RWPE1 (cell line): ENCODE results near the gene PLA2G4B.

Experiments used
- CTCF ChIA-PET: fragments of 350-600 bp; sonication (Branson Sonifier 250); formaldehyde crosslinking; extraction: SDS; loops from one replicate; lab custom pipeline; 2021; lab: Yijun Ruan, JAX
- POLR2A ChIA-PET: fragments of 400-600 bp; formaldehyde crosslinking; extraction: SDS; loops from one replicate; lab custom pipeline; 2020; ENCODE audit warnings: antibody characterized with exemption; ENCODE audit not compliant: low non-redundant PET; lab: Yijun Ruan, JAX
- DNase-seq: peaks from one replicate; pipeline ENCODE4 v3.0.0; 2012; ENCODE audit warnings: low spot score
- H3K27ac ChIP-seq: fragments of 450-650 bp; 2 replicates; pipeline ENCODE4 v1.5.1; 2017
- TF ChIP-seq, protein P1 (sequence below): fragments of 450-650 bp; conservative IDR thresholded peaks from 2 replicates; pipeline ENCODE4 v1.5.1; 2017; ENCODE audit warnings: low read depth, mild to moderate bottlenecking

Gene PLA2G4B

GRCh38 chr15:41892621-41893421 lies 54.2 kb downstream of the PLA2G4B start:
- TF ChIP-seq, protein P1, sequence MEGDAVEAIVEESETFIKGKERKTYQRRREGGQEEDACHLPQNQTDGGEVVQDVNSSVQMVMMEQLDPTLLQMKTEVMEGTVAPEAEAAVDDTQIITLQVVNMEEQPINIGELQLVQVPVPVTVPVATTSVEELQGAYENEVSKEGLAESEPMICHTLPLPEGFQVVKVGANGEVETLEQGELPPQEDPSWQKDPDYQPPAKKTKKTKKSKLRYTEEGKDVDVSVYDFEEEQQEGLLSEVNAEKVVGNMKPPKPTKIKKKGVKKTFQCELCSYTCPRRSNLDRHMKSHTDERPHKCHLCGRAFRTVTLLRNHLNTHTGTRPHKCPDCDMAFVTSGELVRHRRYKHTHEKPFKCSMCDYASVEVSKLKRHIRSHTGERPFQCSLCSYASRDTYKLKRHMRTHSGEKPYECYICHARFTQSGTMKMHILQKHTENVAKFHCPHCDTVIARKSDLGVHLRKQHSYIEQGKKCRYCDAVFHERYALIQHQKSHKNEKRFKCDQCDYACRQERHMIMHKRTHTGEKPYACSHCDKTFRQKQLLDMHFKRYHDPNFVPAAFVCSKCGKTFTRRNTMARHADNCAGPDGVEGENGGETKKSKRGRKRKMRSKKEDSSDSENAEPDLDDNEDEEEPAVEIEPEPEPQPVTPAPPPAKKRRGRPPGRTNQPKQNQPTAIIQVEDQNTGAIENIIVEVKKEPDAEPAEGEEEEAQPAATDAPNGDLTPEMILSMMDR, result no peak
- DNase-seq, result no peak
- H3K27ac ChIP-seq, result peak overlapping the region; percentile 97
- ChIA-PET POLR2A (no interaction called here), CTCF (interaction anchor here (0.6 to 1.3 kb wide), 5 partner anchors 12 to 1060 kb away, joined by 3 to 4 read pairs (median 3); no protein-coding TSS in a partner anchor)

- CTCF ChIA-PET, result interaction anchor here (0.6 to 2.5 kb wide), 5 partner anchors 11 to 48 kb away, joined by 3 to 11 read pairs (median 4); no protein-coding TSS in a partner anchor
- peak within 1 kb of the TSS; percentile 97 for H3K27ac ChIP-seq
- DNase-seq, result no peak
- POLR2A ChIA-PET, result no interaction called here
- TF ChIP-seq, protein P1, result no peak
Observed at GRCh38 chr15:41893422-41894250, 55.0 kb downstream of the PLA2G4B start, which contains the start of gene SPTBN5. TSS of gene SPTBN5 (minus strand) at chr15:41894053. CDS start at chr15:41893497, 556 bp downstream.

DNA sequence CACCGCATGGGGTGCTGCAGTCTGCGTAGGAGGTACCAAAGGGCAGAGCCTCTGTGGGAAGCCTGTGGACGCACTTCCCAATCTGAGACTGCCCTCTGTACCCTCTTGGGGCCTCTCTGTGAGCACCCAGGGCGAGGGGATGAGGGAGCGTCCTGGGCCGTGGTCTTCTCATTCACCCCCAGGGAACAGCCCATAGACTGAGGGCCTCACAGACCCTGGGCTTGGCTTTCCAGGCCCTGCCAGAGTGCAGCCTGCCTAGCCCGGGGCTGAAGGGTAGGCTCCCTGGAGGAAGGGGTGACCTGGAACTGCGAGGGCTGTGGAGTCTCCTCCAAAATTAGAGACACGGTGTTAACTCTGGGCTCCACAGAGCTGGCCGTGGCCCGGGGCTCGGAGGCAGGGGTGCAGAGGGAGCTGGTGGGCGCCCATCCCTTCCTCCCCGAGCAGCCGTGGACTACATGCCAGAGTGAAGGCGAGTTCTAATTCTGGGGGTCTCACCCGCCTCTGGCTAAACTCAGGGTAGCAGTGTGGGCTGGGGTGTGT lies 55.7 kb downstream of the PLA2G4B start:
- ChIA-PET CTCF (interaction anchor here (1.0 to 2.5 kb wide), 2 partner anchors 11 to 22 kb away, joined by 5 to 11 read pairs; no protein-coding TSS in a partner anchor), POLR2A (interaction anchor here (1.1 kb wide), 1 partner anchor 24 kb away, joined by 4 read pairs; no protein-coding TSS in a partner anchor)
- TF ChIP-seq, protein P1, result no peak; the same call in 1 of the 2 replicates
- H3K27ac ChIP-seq, result peak overlapping the region; percentile 97
- no peak for DNase-seq

- ChIA-PET CTCF (interaction anchor here (0.5 to 2.5 kb wide), 5 partner anchors 10 to 95 kb away, joined by 3 to 11 read pairs (median 3); no protein-coding TSS in a partner anchor), POLR2A (interaction anchor here (1.1 to 1.2 kb wide), 2 partner anchors 24 to 121 kb away, joined by 4 read pairs; partner anchors contain the start of gene MAPKBP1)
- TF ChIP-seq, protein P1, result no peak
- peak; percentile 93 for DNase-seq
- peak overlapping the region; percentile 97 for H3K27ac ChIP-seq
Observed at GRCh38 chr15:41894791-41895463, 56.3 kb downstream of the PLA2G4B start.

GRCh38 chr15:41895491-41895890 lies 56.8 kb downstream of the PLA2G4B start:
- TF ChIP-seq, protein P1, result no peak
- DNase-seq, result no peak
- CTCF ChIA-PET, result interaction anchor here (0.5 to 2.5 kb wide), 4 partner anchors 10 to 94 kb away, joined by 3 to 11 read pairs (median 3); no protein-coding TSS in a partner anchor
- POLR2A ChIA-PET, result interaction anchor here (1.2 kb wide), 1 partner anchor 122 kb away, joined by 4 read pairs; the partner anchor contains the start of gene MAPKBP1
- peak overlapping the region; percentile 97 for H3K27ac ChIP-seq
